WTC11 (cell line): Measurements from ENCODE around the gene PCBP3. TPM values are rescaled to one million over a fixed set of nuclear protein-coding genes. Genes with fewer than 3 reads are reported as not detected.

ENCODE experiments used
- ATAC-seq: fragments of 200-7000 bp; cut with Tn5 transposase; 2 replicates; pipeline ENCODE4 v1.10.0; 2021; ENCODE audit warnings: mild to moderate bottlenecking, moderate library complexity
- CTCF ChIA-PET: fragments of 300-600 bp; sonication (Branson Sonifier 250); formaldehyde crosslinking; loops from one replicate; lab custom pipeline; 2021; ENCODE audit warnings: antibody characterized with exemption; lab: Charles Lee
- POLR2A ChIA-PET: fragments of 350-600 bp; sonication (Branson Sonifier 250); formaldehyde crosslinking; loops from one replicate; lab custom pipeline; 2021; ENCODE audit warnings: antibody characterized with exemption; lab: Charles Lee
- DNase-seq: peaks from one replicate; pipeline ENCODE4 v3.0.0; 2021; ENCODE audit warnings: low spot score
- H3K27ac Mint-ChIP-seq: 2 replicates; pipeline ENCODE4 v1.8.0; 2021; ENCODE audit warnings: mixed read lengths
- H3K27me3 Mint-ChIP-seq: 2 replicates; pipeline ENCODE4 v1.8.0; 2021; ENCODE audit warnings: low read depth, mild to moderate bottlenecking, moderate library complexity, mixed read lengths
- H3K36me3 Mint-ChIP-seq: 2 replicates; pipeline ENCODE4 v1.8.0; 2021; ENCODE audit warnings: mixed read lengths
- H3K4me1 Mint-ChIP-seq: 2 replicates; pipeline ENCODE4 v1.8.0; 2022; ENCODE audit warnings: mixed read lengths
- H3K4me3 Mint-ChIP-seq: 2 replicates; pipeline ENCODE4 v1.8.0; 2021; ENCODE audit warnings: mild to moderate bottlenecking, moderate library complexity, mixed read lengths
- H3K9me3 Mint-ChIP-seq: 2 replicates; pipeline ENCODE4 v1.8.0; 2021; ENCODE audit warnings: mixed read lengths
- CDX4 ChIP-seq: fragments of 250-450 bp; sonication (Bioruptor Pico); IDR thresholded peaks from 2 replicates; pipeline ENCODE4 v1.9.0; 2021; ENCODE audit warnings: moderate library complexity, mild to moderate bottlenecking, inconsistent platforms, borderline replicate concordance
- CREB1 ChIP-seq: sonication (generic); formaldehyde crosslinking; IDR thresholded peaks from 2 replicates; pipeline ENCODE4 v1.8.0; 2023; ENCODE audit warnings: mild to moderate bottlenecking, missing genetic modification reagents
- FOXK1 ChIP-seq: sonication (generic); formaldehyde crosslinking; IDR thresholded peaks from 2 replicates; pipeline ENCODE4 v1.8.0; 2022; ENCODE audit warnings: mild to moderate bottlenecking, moderate library complexity, missing genetic modification reagents
- FOXP4 ChIP-seq: sonication (generic); formaldehyde crosslinking; IDR thresholded peaks from 2 replicates; pipeline ENCODE4 v1.8.0; 2022; ENCODE audit warnings: mild to moderate bottlenecking, missing genetic modification reagents
- HMGA2 ChIP-seq: fragments of 250-450 bp; sonication (Bioruptor Pico); IDR thresholded peaks from 2 replicates; pipeline ENCODE4 v1.4.0; 2021; ENCODE audit warnings: mild to moderate bottlenecking, moderate library complexity
- IRF2 ChIP-seq: sonication (generic); formaldehyde crosslinking; IDR thresholded peaks from 2 replicates; pipeline ENCODE4 v1.8.0; 2022; ENCODE audit warnings: low read depth, missing genetic modification reagents, borderline replicate concordance
- MLX ChIP-seq: sonication (generic); formaldehyde crosslinking; IDR thresholded peaks from 2 replicates; pipeline ENCODE4 v1.8.1; 2023; ENCODE audit warnings: mild to moderate bottlenecking, missing genetic modification reagents, moderate library complexity
- OVOL2 ChIP-seq: fragments of 250-450 bp; sonication (Bioruptor Pico); IDR thresholded peaks from 2 replicates; pipeline ENCODE4 v1.9.0; 2021; ENCODE audit warnings: mild to moderate bottlenecking, borderline replicate concordance
- PRDM15 ChIP-seq: sonication (generic); formaldehyde crosslinking; IDR thresholded peaks from 2 replicates; pipeline ENCODE4 v1.8.0; 2022; ENCODE audit warnings: missing genetic modification reagents
- RELA ChIP-seq: sonication (generic); formaldehyde crosslinking; IDR thresholded peaks from 2 replicates; pipeline ENCODE4 v1.8.1; 2022; ENCODE audit warnings: missing genetic modification reagents, mild to moderate bottlenecking, borderline replicate concordance
- SMAD3 ChIP-seq: sonication (generic); formaldehyde crosslinking; IDR thresholded peaks from 2 replicates; pipeline ENCODE4 v1.8.0; 2022; ENCODE audit warnings: missing genetic modification reagents, mild to moderate bottlenecking, borderline replicate concordance
- TEAD1 ChIP-seq: sonication (generic); formaldehyde crosslinking; IDR thresholded peaks from 2 replicates; pipeline ENCODE4 v1.8.0; 2022; ENCODE audit warnings: mild to moderate bottlenecking, missing genetic modification reagents
- TEAD4 ChIP-seq: sonication (generic); formaldehyde crosslinking; IDR thresholded peaks from 2 replicates; pipeline ENCODE4 v1.8.0; 2022; ENCODE audit warnings: mild to moderate bottlenecking, missing genetic modification reagents
- USF1 ChIP-seq: sonication (generic); formaldehyde crosslinking; IDR thresholded peaks from 2 replicates; pipeline ENCODE4 v1.8.0; 2022; ENCODE audit warnings: mild to moderate bottlenecking, missing genetic modification reagents
- ZBTB43 ChIP-seq: sonication (generic); formaldehyde crosslinking; IDR thresholded peaks from 2 replicates; pipeline ENCODE4 v1.8.1; 2023; ENCODE audit warnings: mild to moderate bottlenecking, missing genetic modification reagents
- ZNF138 ChIP-seq: sonication (generic); formaldehyde crosslinking; conservative IDR thresholded peaks from 2 replicates; pipeline ENCODE4 v1.8.1; 2022; ENCODE audit warnings: mild to moderate bottlenecking, moderate library complexity, missing genetic modification reagents
- ZNF219 ChIP-seq: sonication (generic); formaldehyde crosslinking; IDR thresholded peaks from 2 replicates; pipeline ENCODE4 v1.8.0; 2023; ENCODE audit warnings: missing genetic modification reagents, mild to moderate bottlenecking, borderline replicate concordance
- ZNF232 ChIP-seq: sonication (generic); formaldehyde crosslinking; IDR thresholded peaks from 2 replicates; pipeline ENCODE4 v1.8.0; 2022; ENCODE audit warnings: mild to moderate bottlenecking, missing genetic modification reagents
- ZNF396 ChIP-seq: fragments of 250-450 bp; sonication (Bioruptor Pico); IDR thresholded peaks from 2 replicates; pipeline ENCODE4 v1.8.0; 2021; ENCODE audit warnings: mild to moderate bottlenecking, moderate library complexity, borderline replicate concordance
- total RNA-seq: library from RNA; stranded (reverse); gene quantifications from 3 replicates; pipeline ENCODE4 v1.2.3, GENCODE V29; 2021

Gene PCBP3
- total RNA-seq, 1 experiment from 2014 or later, result 8.5 TPM

- TF ChIP-seq FOXK1 (CRISPR knock-in tag) (no peak), ZNF232 (CRISPR knock-in tag) (no peak)
Measured at GRCh38 chr21:45941338-45941710, 297.8 kb downstream of the PCBP3 start (continued).

- ATAC-seq (no peak), DNase-seq (no peak)
- TF ChIP-seq OVOL2 (CRISPR knock-in tag), result no peak
- ChIA-PET CTCF (no interaction called here), POLR2A (no interaction called here)
- Mint-ChIP-seq H3K36me3 (peaks cover 4% of the 10 kb centered on the region), H3K4me3 (no peak overlapping the region), H3K4me1 (no peaks in the 10 kb centered on the region), H3K27me3 (peaks cover 11% of the 10 kb centered on the region), H3K9me3 (peaks cover 8% of the 10 kb centered on the region), H3K27ac (no peak overlapping the region)
Measured at GRCh38 chr21:45941717-45942546, 298.4 kb downstream of the PCBP3 start.

- ChIA-PET POLR2A (no interaction called here), CTCF (no interaction called here)
- Mint-ChIP-seq H3K4me1 (no peaks in the 10 kb centered on the region), H3K27ac (no peak overlapping the region), H3K27me3 (peaks cover under 1% of the 10 kb centered on the region; the same call in 1 of the 2 replicates), H3K9me3 (no peaks in the 10 kb centered on the region), H3K36me3 (no peaks in the 10 kb centered on the region; the same call in 1 of the 2 replicates), H3K4me3 (no peak overlapping the region)
- TF ChIP-seq CREB1 (CRISPR knock-in tag) (no peak), ZNF138 (no peak), PRDM15 (CRISPR knock-in tag) (no peak), IRF2 (CRISPR knock-in tag) (no peak), TEAD4 (CRISPR knock-in tag) (no peak), ZNF396 (CRISPR knock-in tag) (no peak), TEAD1 (CRISPR knock-in tag) (no peak), CDX4 (CRISPR knock-in tag) (no peak), ZNF219 (no peak), FOXP4 (CRISPR knock-in tag) (no peak), RELA (CRISPR knock-in tag) (no peak), HMGA2 (no peak), ZBTB43 (no peak), USF1 (CRISPR knock-in tag) (no peak), SMAD3 (CRISPR knock-in tag) (no peak), MLX (CRISPR knock-in tag) (no peak)
- DNase-seq (no peak), ATAC-seq (no peak)
Measured at GRCh38 chr21:45942755-45943629, 299.5 kb downstream of the PCBP3 start.
